H9 (cell line): ENCODE data around the gene TCEAL5. TPM values are rescaled to one million over a fixed set of nuclear protein-coding genes. Genes with fewer than 3 reads are reported as not detected.

Experiments used
- DNase-seq: peaks from one replicate; pipeline ENCODE4 v3.0.0-alpha.2; 2017
- H2AFZ ChIP-seq: one replicate; pipeline ENCODE4 v1.6.1; 2013; ENCODE audit warnings: mild to moderate bottlenecking, low read length, control low read depth, moderate library complexity
- H2AK5ac ChIP-seq: 2 replicates; pipeline ENCODE4 v1.6.1; 2013; ENCODE audit warnings: low read length, control low read depth, mixed read lengths; ENCODE audit not compliant: insufficient read length
- H2BK120ac ChIP-seq: one replicate; pipeline ENCODE4 v1.6.1; 2013; ENCODE audit warnings: low read depth, mild to moderate bottlenecking, low read length, control low read depth, inconsistent platforms; ENCODE audit not compliant: poor library complexity, severe bottlenecking
- H2BK12ac ChIP-seq: 2 replicates; pipeline ENCODE4 v1.6.1; 2013; ENCODE audit warnings: low read length, control low read depth, mixed read lengths, low read depth; ENCODE audit not compliant: insufficient read length
- H2BK15ac ChIP-seq: 2 replicates; pipeline ENCODE4 v1.6.1; 2013; ENCODE audit warnings: low read depth, low read length, control low read depth
- H2BK20ac ChIP-seq: one replicate; pipeline ENCODE4 v1.6.1; 2013; ENCODE audit warnings: low read depth, mild to moderate bottlenecking, low read length, control low read depth, inconsistent platforms; ENCODE audit not compliant: poor library complexity, severe bottlenecking
- H2BK5ac ChIP-seq: 2 replicates; pipeline ENCODE4 v1.6.1; 2013; ENCODE audit warnings: low read length, control low read depth, mixed read lengths; ENCODE audit not compliant: insufficient read length
- H3K14ac ChIP-seq: 2 replicates; pipeline ENCODE4 v1.6.1; 2013; ENCODE audit warnings: low read length, control low read depth; ENCODE audit not compliant: insufficient read depth
- H3K18ac ChIP-seq: 2 replicates; pipeline ENCODE4 v1.6.1; 2013; ENCODE audit warnings: low read depth, mild to moderate bottlenecking, mixed read lengths, low read length, control low read depth; ENCODE audit not compliant: insufficient read length
- H3K23ac ChIP-seq: 2 replicates; pipeline ENCODE4 v1.6.1; 2013; ENCODE audit warnings: low read length, control low read depth, mixed read lengths, low read depth; ENCODE audit not compliant: insufficient read length
- H3K23me2 ChIP-seq: 2 replicates; pipeline ENCODE4 v1.6.1; 2013; ENCODE audit warnings: low read depth, mild to moderate bottlenecking, mixed read lengths, low read length, control low read depth; ENCODE audit not compliant: insufficient read length, poor library complexity, severe bottlenecking
- H3K27ac ChIP-seq: 2 replicates; pipeline ENCODE4 v1.5.1; 2013; ENCODE audit warnings: low read length, control low read depth, mixed read lengths, low read depth; ENCODE audit not compliant: insufficient read length
- H3K27me3 ChIP-seq: 2 replicates; pipeline ENCODE4 v1.6.1; 2013; ENCODE audit warnings: low read length, control low read depth, inconsistent platforms; ENCODE audit not compliant: insufficient read depth
- H3K4ac ChIP-seq: 2 replicates; pipeline ENCODE4 v1.6.1; 2013; ENCODE audit warnings: low read depth, mild to moderate bottlenecking, control low read depth, inconsistent platforms, low read length, moderate library complexity
- H3K4me1 ChIP-seq: 2 replicates; pipeline ENCODE4 v1.6.1; 2013; ENCODE audit warnings: low read length, control low read depth, inconsistent platforms; ENCODE audit not compliant: insufficient read depth
- H3K4me2 ChIP-seq: 2 replicates; pipeline ENCODE4 v1.6.1; 2013; ENCODE audit warnings: low read length, control low read depth, mixed read lengths; ENCODE audit not compliant: insufficient read length, insufficient read depth
- H3K56ac ChIP-seq: 2 replicates; pipeline ENCODE4 v1.6.1; 2013; ENCODE audit warnings: low read depth, mild to moderate bottlenecking, mixed read lengths, low read length, control low read depth; ENCODE audit not compliant: insufficient read length
- H3K79me1 ChIP-seq: 2 replicates; pipeline ENCODE4 v1.6.1; 2013; ENCODE audit warnings: low read depth, mild to moderate bottlenecking, moderate library complexity, low read length, control low read depth, inconsistent platforms; ENCODE audit not compliant: insufficient read depth, poor library complexity, severe bottlenecking
- H3K79me2 ChIP-seq: 2 replicates; pipeline ENCODE4 v1.6.1; 2013; ENCODE audit warnings: low read length, control low read depth, inconsistent platforms; ENCODE audit not compliant: insufficient read depth
- H3K9ac ChIP-seq: 2 replicates; pipeline ENCODE4 v1.6.1; 2013; ENCODE audit warnings: low read length, control low read depth, mixed read lengths; ENCODE audit not compliant: insufficient read length; ENCODE audit errors: extremely low read depth
- H3K9me3 ChIP-seq: one replicate; pipeline ENCODE4 v1.6.1; 2013; ENCODE audit warnings: low read depth, low read length, inconsistent platforms; ENCODE audit not compliant: control insufficient read depth
- H3T11ph ChIP-seq: one replicate; pipeline ENCODE4 v1.6.1; 2013; ENCODE audit warnings: mild to moderate bottlenecking, low read length, control low read depth, inconsistent platforms
- H4K20me1 ChIP-seq: one replicate; pipeline ENCODE4 v1.6.1; 2013; ENCODE audit not compliant: control insufficient read depth, insufficient read length, insufficient read depth
- H4K5ac ChIP-seq: 2 replicates; pipeline ENCODE4 v1.6.1; 2013; ENCODE audit warnings: low read depth, mild to moderate bottlenecking, mixed read lengths, low read length, control low read depth; ENCODE audit not compliant: insufficient read length
- H4K8ac ChIP-seq: replicated peaks from 2 replicates; pipeline ENCODE4 v1.6.1; 2013; ENCODE audit warnings: low read length, control low read depth, mixed read lengths, low read depth; ENCODE audit not compliant: insufficient read length
- H4K91ac ChIP-seq: 2 replicates; pipeline ENCODE4 v1.6.1; 2013; ENCODE audit warnings: low read depth, mild to moderate bottlenecking, moderate library complexity, mixed read lengths, low read length, control low read depth; ENCODE audit not compliant: insufficient read length
- H3K27ac Mint-ChIP-seq, 3 experiments: 2 replicates in 2 of 3; 3 replicates in 1 of 3; pipeline ENCODE4 v1.8.0; 2020 to 2021; ENCODE audit warnings: mixed read lengths in 3 of 3, mild to moderate bottlenecking in 1 of 3, moderate library complexity in 1 of 3
- H3K27me3 Mint-ChIP-seq: 2 replicates; pipeline ENCODE4 v1.8.0; 2021; ENCODE audit warnings: low read depth, mild to moderate bottlenecking, moderate library complexity, mixed read lengths
- H3K36me3 Mint-ChIP-seq, 3 experiments: 2 replicates in 2 of 3; 3 replicates in 1 of 3; pipeline ENCODE4 v1.8.0; 2020 to 2021; ENCODE audit warnings: low read depth in 3 of 3, mixed read lengths in 3 of 3; ENCODE audit not compliant: insufficient read depth in 1 of 3
- H3K4me1 Mint-ChIP-seq, 2 experiments: 2 replicates each; pipeline ENCODE4 v1.8.0; 2020; ENCODE audit warnings: mixed read lengths in 2 of 2
- H3K4me3 Mint-ChIP-seq, 2 experiments: 2 replicates in 1 of 2; 3 replicates in 1 of 2; pipeline ENCODE4 v1.8.0; 2020 to 2021; ENCODE audit warnings: mild to moderate bottlenecking in 2 of 2, mixed read lengths in 2 of 2, moderate library complexity in 1 of 2
- H3K9me3 Mint-ChIP-seq, 2 experiments: 2 replicates in 1 of 2; 3 replicates in 1 of 2; pipeline ENCODE4 v1.8.0; 2020; ENCODE audit warnings: mild to moderate bottlenecking in 2 of 2, mixed read lengths in 2 of 2, moderate library complexity in 1 of 2
- total RNA-seq: library from RNA; stranded (reverse); gene quantifications from 2 replicates; pipeline ENCODE4 v1.2.1, GENCODE V29; 2021
- TF ChIP-seq, protein P1 (sequence below): fragments of 200-600 bp; sonication (generic); conservative IDR thresholded peaks from 3 replicates; pipeline ENCODE4 v1.8.0; 2021; ENCODE audit warnings: antibody characterized with exemption, mild to moderate bottlenecking

Gene TCEAL5
- total RNA-seq, 1 experiment from 2014 or later, result not detected

DNA sequence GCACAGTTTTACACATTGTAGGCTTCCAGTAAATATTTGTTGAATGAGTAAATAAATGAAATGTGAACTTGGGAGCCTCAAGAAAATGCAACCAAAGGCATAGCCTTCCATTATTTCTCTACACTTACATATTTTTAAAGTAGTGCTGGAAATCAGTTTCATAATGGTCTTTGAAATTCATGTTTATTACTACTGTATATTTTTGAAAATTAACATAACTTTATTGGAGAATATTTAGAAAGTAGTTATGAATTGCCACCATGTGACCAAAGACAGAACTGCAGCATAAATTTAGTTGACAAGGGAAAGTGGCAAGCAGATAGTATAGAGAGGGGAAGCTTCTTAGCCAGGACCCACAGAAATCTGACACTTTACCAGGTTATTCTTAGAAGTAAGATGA is 28.0 kb downstream of the TCEAL5 start:
- H3K23me2 ChIP-seq, result peaks cover under 1% of the 10 kb centered on the region
- no peak overlapping the region for H3K9ac ChIP-seq
- no peak overlapping the region for H2BK120ac ChIP-seq
- H3K4ac ChIP-seq, result no peak overlapping the region
- H3K79me2 ChIP-seq, result no peaks in the 10 kb centered on the region
- H3K23ac ChIP-seq, result no peak overlapping the region
- H3K27me3 ChIP-seq, result no peaks in the 10 kb centered on the region
- H2BK15ac ChIP-seq, result no peak overlapping the region
- no peak overlapping the region for H2AK5ac ChIP-seq
- no peak overlapping the region for H3T11ph ChIP-seq
- H3K79me1 ChIP-seq, result no peaks in the 10 kb centered on the region
- H2BK12ac ChIP-seq, result no peak overlapping the region
- no peak overlapping the region for H3K56ac ChIP-seq
- peaks cover 12 to 17% (median 14%) of the 10 kb centered on the region in 3 experiments for H3K36me3 Mint-ChIP-seq
- no peak overlapping the region for H2AFZ ChIP-seq
- TF ChIP-seq, protein P1, sequence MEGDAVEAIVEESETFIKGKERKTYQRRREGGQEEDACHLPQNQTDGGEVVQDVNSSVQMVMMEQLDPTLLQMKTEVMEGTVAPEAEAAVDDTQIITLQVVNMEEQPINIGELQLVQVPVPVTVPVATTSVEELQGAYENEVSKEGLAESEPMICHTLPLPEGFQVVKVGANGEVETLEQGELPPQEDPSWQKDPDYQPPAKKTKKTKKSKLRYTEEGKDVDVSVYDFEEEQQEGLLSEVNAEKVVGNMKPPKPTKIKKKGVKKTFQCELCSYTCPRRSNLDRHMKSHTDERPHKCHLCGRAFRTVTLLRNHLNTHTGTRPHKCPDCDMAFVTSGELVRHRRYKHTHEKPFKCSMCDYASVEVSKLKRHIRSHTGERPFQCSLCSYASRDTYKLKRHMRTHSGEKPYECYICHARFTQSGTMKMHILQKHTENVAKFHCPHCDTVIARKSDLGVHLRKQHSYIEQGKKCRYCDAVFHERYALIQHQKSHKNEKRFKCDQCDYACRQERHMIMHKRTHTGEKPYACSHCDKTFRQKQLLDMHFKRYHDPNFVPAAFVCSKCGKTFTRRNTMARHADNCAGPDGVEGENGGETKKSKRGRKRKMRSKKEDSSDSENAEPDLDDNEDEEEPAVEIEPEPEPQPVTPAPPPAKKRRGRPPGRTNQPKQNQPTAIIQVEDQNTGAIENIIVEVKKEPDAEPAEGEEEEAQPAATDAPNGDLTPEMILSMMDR, result peak; percentile 50
- H3K4me2 ChIP-seq, result no peak overlapping the region
- no peaks in the 10 kb centered on the region for H3K9me3 ChIP-seq
- no peak overlapping the region for H3K14ac ChIP-seq
- no peak overlapping the region for H3K27ac ChIP-seq
- H4K20me1 ChIP-seq, result no peaks in the 10 kb centered on the region
- H2BK5ac ChIP-seq, result no peak overlapping the region
- peaks cover 2 to 39% of the 10 kb centered on the region in 2 experiments; a peak in 4 of 5 replicates for H3K9me3 Mint-ChIP-seq
- H4K8ac ChIP-seq, result no peak overlapping the region
- 0 out of 2 replicates have a peak, but pooled peaks cover 2% of the 10 kb centered on the region for H3K4me1 ChIP-seq
- H3K4me1 Mint-ChIP-seq, result peaks cover 3 to 16% of the 10 kb centered on the region in 2 experiments; a peak in 3 of 4 replicates
- no peaks in the 10 kb centered on the region for H3K27me3 Mint-ChIP-seq
- H3K27ac Mint-ChIP-seq, result no peak overlapping the region
- no peak overlapping the region for H3K4me3 Mint-ChIP-seq
- H4K5ac ChIP-seq, result no peak overlapping the region
- no peak for DNase-seq
- H2BK20ac ChIP-seq, result no peak overlapping the region
- no peak overlapping the region for H4K91ac ChIP-seq
- no peak overlapping the region for H3K18ac ChIP-seq
